ENCODE results near the gene GABBR1. TPM values are rescaled to one million over a fixed set of nuclear protein-coding genes. Genes with fewer than 3 reads are reported as not detected.

The GABBR1 gene
- polyA plus RNA-seq, 1 experiment, result 16.3 TPM

GRCh38 chr6:29528300-29528931 lies 104.6 kb downstream of the GABBR1 start:
- Histone ChIP-seq H3K36me3 (ENCODE audit: control insufficient read depth, insufficient read depth, low read length) (no peaks in the 10 kb centered on the region), H3K4me3 (ENCODE audit: low read depth, low read length) (no peak overlapping the region), H3K27me3 (ENCODE audit: control insufficient read depth, insufficient read depth, low read length) (no peaks in the 10 kb centered on the region)
- POLR2A ChIA-PET, result no interaction called here
- no peak for DNase-seq (ENCODE audit: low read depth)
- CTCF ChIA-PET, result no interaction called here
- no peak for TF ChIP-seq CTCF (IDR thresholded peaks at IDR 0.05; ENCODE audit: insufficient read depth, low read depth, low read length)

- H3K36me3 ChIP-seq (ENCODE audit: control insufficient read depth, insufficient read depth, low read length), result no peaks in the 10 kb centered on the region
- TF ChIP-seq CTCF (IDR thresholded peaks at IDR 0.05; ENCODE audit: insufficient read depth, low read depth, low read length), result no peak
- DNase-seq (ENCODE audit: low read depth), result no peak
- H3K27me3 ChIP-seq (ENCODE audit: control insufficient read depth, insufficient read depth, low read length), result no peaks in the 10 kb centered on the region
- no peak overlapping the region for H3K4me3 ChIP-seq (ENCODE audit: low read depth, low read length)
- ChIA-PET CTCF (no interaction called here), POLR2A (no interaction called here)
These were observed 105.4 kb downstream of the GABBR1 start for GRCh38 chr6:29527564-29527963.

GRCh38 chr6:29527126-29527525 lies 105.9 kb downstream of the GABBR1 start:
- Histone ChIP-seq H3K36me3 (ENCODE audit: control insufficient read depth, insufficient read depth, low read length) (no peaks in the 10 kb centered on the region), H3K4me3 (ENCODE audit: low read depth, low read length) (no peak overlapping the region), H3K27me3 (ENCODE audit: control insufficient read depth, insufficient read depth, low read length) (no peaks in the 10 kb centered on the region)
- ChIA-PET POLR2A (no interaction called here), CTCF (no interaction called here)
- DNase-seq (ENCODE audit: low read depth), result no peak
- TF ChIP-seq CTCF (IDR thresholded peaks at IDR 0.05; ENCODE audit: insufficient read depth, low read depth, low read length), result no peak

- no peak overlapping the region for H3K4me3 ChIP-seq (ENCODE audit: low read depth, low read length)
- CTCF ChIA-PET, result no interaction called here
- H3K36me3 ChIP-seq (ENCODE audit: control insufficient read depth, insufficient read depth, low read length), result no peaks in the 10 kb centered on the region
- H3K27me3 ChIP-seq (ENCODE audit: control insufficient read depth, insufficient read depth, low read length), result no peaks in the 10 kb centered on the region
- no peak for DNase-seq (ENCODE audit: low read depth)
- TF ChIP-seq CTCF (IDR thresholded peaks at IDR 0.05; ENCODE audit: insufficient read depth, low read depth, low read length), result no peak
- POLR2A ChIA-PET, result no interaction called here
These were observed 107.7 kb downstream of the GABBR1 start for GRCh38 chr6:29525311-29525639.

- Histone ChIP-seq H3K27me3 (ENCODE audit: control insufficient read depth, insufficient read depth, low read length) (no peaks in the 10 kb centered on the region), H3K4me3 (ENCODE audit: low read depth, low read length) (no peak overlapping the region), H3K36me3 (ENCODE audit: control insufficient read depth, insufficient read depth, low read length) (no peaks in the 10 kb centered on the region)
- ChIA-PET CTCF (no interaction called here), POLR2A (no interaction called here)
- no peak for DNase-seq (ENCODE audit: low read depth)
- TF ChIP-seq CTCF (IDR thresholded peaks at IDR 0.05; ENCODE audit: insufficient read depth, low read depth, low read length), result no peak
These were observed 108.3 kb downstream of the GABBR1 start for GRCh38 chr6:29524444-29525310.

Data from BJ (cell line).